Vagina (tissue), 2 donors: Measurements from ENCODE around the gene ANGPT4.

Experiments used
- POLR2A ChIP-seq, 2 donors: fragments of 450-650 bp; IDR thresholded peaks; one replicate each; pipeline ENCODE4 v1.6.1; 2017; ENCODE audit warnings: antibody characterized with exemption in 2 of 2, mild to moderate bottlenecking in 2 of 2, moderate library complexity in 2 of 2
- TF ChIP-seq, protein P1 (sequence below), 3 experiments: fragments of 450-650 bp in 2 of 3; fragments of 200-600 bp in 1 of 3; sonication (generic) in 1 of 3; IDR thresholded peaks; one replicate each; pipeline ENCODE4 v1.5.1; 2017 to 2019; ENCODE audit warnings: antibody characterized with exemption in 3 of 3, mild to moderate bottlenecking in 2 of 3, moderate library complexity in 2 of 3

DNA sequence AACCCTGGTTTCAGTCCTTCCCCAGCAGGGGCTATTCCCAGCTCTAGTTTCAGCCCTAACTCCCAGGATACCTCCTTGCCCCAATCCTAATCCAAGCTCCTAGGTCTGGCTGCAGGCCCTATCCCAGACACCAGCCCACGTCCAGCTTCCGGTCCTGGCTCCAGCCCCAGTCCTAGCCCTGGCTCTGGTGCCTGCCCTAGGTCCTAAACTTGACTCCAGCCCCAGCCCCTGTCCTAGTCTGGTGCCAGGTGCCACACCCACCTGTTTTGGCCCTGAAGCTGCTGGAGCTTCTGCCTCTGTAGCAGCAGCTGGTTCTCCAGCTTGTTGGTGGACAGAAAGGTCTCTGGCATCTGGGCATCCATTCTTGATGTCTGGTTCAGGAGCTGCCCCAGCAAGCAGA lies 28.1 kb downstream of the ANGPT4 start:
- TF ChIP-seq, protein P1, sequence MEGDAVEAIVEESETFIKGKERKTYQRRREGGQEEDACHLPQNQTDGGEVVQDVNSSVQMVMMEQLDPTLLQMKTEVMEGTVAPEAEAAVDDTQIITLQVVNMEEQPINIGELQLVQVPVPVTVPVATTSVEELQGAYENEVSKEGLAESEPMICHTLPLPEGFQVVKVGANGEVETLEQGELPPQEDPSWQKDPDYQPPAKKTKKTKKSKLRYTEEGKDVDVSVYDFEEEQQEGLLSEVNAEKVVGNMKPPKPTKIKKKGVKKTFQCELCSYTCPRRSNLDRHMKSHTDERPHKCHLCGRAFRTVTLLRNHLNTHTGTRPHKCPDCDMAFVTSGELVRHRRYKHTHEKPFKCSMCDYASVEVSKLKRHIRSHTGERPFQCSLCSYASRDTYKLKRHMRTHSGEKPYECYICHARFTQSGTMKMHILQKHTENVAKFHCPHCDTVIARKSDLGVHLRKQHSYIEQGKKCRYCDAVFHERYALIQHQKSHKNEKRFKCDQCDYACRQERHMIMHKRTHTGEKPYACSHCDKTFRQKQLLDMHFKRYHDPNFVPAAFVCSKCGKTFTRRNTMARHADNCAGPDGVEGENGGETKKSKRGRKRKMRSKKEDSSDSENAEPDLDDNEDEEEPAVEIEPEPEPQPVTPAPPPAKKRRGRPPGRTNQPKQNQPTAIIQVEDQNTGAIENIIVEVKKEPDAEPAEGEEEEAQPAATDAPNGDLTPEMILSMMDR (IDR thresholded peaks at IDR 0.05), result no peak
- TF ChIP-seq POLR2A (IDR thresholded peaks at IDR 0.05), result no peak
